GM19468 (cell line): Measurements from ENCODE around the gene TNFAIP3.

ENCODE experiments used
- ATAC-seq: cut with Tn5 transposase; IDR thresholded peaks from one replicate; pipeline ENCODE4 v1.9.1; 2021; ENCODE audit warnings: mild to moderate bottlenecking, moderate library complexity, moderate number of reproducible peaks; ENCODE audit not compliant: unreplicated experiment; ENCODE audit errors: extremely low read depth

The TNFAIP3 gene

GRCh38 chr6:137894779-137895385 is 27.8 kb downstream of the TNFAIP3 start:
- ATAC-seq: no peak

GRCh38 chr6:137896647-137897046 is 29.6 kb downstream of the TNFAIP3 start:
- ATAC-seq: no peak

- ATAC-seq: no peak
Measured at GRCh38 chr6:137900815-137901214, 33.8 kb downstream of the TNFAIP3 start.

DNA sequence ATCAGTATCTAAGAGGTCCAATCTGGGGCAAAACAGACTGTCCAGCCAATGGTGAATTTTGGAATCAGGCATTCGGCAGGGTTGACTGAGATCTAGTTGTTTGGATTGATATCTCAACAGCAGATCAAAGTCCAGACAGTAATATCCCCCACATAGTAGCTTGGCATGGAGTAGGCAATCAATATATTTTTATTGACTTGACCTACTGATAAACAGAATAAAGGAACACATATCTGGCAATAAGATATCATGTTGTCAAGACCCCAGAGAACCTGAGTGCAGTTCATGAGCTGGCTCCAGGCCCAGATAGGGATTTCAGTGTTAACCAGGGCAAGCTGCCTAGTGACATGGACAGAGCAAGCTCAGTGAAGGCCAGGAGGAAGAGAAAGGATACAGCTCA is 34.4 kb downstream of the TNFAIP3 start:
- ATAC-seq: no peak

DNA sequence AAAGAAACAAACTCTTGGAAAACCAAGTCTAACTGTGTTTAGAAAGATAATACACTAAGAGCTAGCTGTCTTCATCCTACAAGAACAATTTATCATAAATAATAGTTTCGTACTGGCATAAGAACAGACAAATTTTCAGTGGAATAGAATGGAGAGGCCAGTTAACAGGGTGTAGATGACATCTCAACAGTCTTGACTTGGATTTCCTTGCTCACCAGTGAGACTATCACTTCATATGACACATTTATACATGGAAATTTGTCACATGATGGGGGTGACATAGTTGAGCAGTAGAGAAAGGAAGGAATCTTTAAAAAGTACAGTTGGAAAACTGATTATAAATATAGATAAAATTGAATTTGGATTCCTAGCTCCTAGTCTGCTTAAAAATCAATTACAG is 35.6 kb downstream of the TNFAIP3 start:
- ATAC-seq: no peak

DNA sequence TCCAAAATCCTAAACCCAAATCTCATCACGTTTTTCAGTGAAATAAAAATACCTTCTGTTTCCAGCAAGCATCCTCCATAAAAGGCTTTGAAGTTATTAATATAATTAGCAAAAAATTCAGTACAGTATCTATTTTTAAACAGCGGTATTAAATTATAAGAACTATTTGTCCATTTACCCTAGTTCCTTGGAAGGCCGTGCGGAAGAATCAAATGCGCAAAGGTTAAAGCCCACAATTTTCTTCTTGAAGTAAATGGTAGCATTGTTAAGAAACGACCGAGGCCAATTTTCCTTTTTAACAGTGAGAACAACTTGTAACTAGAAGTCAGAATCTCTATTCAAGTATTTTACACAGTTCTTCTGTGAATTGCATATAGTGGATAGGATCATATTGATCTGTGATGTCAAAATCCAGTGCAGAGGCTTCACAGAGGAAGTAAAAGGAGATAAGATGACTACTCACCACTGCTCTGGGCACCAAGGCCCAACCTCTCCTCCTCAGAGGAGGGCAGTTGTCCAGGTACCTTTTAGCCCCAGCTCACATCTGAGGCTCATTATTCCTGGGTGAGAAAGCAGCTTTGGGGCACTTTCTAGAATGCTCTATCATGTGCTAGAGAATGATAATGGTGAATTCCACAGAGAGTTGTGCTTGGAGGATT is 36.3 kb downstream of the TNFAIP3 start:
- no peak for ATAC-seq

- peak; percentile 44 for ATAC-seq
Measured at GRCh38 chr6:137903933-137904821, 37.1 kb downstream of the TNFAIP3 start.

- no peak for ATAC-seq
Measured at GRCh38 chr6:137904822-137905617, 38.0 kb downstream of the TNFAIP3 start.

DNA sequence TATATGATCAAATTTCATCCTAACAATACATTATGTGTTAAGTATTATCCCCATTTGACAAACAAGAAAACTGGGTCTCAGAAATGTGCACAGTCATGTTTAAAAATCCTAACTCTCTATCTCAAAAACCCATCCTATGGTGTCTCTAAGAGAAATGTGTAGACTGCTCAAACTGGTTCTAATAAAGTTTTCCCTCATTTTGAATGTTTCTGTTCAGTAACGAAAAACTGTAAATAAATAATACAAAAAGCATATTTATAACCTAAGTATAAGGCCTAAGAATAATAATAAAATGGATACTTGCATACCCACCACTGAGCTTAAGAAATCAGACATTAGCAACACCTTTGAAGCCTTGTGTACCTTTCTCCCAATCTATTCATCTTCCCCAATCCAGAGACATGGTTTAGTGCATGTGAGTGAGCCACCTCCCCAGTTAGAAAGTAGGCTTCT is 39.0 kb downstream of the TNFAIP3 start:
- no peak for ATAC-seq

- ATAC-seq: no peak
Measured at GRCh38 chr6:137907170-137907569, 40.1 kb downstream of the TNFAIP3 start.

DNA sequence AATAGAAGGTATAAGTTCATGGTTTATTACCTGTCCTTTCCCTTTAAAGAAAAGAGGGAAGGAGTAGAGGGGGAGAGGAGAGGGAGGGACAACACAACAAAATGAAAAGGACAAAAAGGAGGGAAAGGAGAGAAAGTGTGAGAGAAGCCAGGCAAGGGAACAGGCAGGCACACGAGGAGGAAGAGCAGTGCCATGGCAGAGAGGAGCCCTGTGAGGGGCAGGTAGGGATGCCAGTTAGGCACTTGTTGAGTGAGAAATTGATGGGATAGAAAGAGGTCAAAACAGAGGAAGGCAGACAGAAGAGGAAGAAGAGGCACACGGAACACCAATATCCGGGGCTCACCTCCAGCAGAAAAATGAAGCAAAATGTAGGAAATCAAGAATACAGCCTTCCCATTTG is 42.5 kb downstream of the TNFAIP3 start:
- no peak for ATAC-seq

GRCh38 chr6:137910424-137910834 is 43.4 kb downstream of the TNFAIP3 start:
- no peak for ATAC-seq

DNA sequence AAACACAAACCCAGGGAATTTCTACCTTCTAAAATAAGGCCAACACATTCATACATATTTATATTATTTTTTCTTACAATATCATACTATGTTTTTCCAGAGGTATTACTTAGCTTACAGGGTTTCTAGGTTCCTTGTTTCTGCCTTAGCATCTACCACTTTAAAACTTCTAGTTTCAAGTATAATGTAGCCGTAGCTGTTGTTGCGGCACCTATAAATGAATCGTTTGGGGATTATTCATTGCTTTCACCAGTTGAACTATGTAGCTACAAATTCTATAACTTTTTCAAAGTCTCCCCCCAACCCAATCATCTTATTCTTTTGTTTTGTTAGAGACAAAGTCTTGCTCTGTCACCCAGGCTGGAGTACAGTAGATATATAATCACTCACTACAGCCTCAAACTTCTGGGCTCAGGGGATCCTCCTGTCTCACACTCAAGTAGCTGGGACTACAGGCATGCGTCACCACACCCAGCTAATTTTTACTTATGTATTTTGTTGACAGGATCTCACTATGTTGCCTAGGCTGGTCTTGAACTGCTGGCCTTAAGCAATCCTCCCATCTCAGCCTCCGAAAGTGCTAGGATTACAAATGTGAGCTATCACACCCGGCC is 43.9 kb downstream of the TNFAIP3 start:
- no peak for ATAC-seq

DNA sequence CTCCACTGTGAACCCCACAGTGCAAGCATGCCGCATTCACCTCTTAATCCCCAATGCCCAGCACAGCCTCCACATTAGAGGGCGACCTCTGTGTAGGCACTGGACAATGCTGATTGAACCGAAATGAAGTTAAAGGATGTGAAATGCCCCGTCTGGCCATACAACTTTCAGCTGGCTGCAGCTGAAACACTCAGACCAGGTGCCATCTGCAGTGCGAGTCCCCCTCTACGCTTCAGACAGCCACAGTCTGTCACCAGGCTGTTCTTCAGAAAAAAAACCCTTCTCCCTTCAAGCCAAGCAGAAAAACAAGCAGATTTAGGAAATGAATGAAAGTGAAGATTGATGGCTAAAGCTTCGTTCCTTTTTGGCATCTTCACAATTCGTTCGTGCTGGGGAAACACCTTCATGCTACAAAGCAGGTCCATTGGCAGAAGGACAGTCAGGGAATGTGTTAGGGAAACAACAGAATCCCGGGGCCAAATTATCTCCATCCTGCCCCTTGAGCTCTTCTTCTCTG is 44.7 kb downstream of the TNFAIP3 start:
- ATAC-seq: no peak

DNA sequence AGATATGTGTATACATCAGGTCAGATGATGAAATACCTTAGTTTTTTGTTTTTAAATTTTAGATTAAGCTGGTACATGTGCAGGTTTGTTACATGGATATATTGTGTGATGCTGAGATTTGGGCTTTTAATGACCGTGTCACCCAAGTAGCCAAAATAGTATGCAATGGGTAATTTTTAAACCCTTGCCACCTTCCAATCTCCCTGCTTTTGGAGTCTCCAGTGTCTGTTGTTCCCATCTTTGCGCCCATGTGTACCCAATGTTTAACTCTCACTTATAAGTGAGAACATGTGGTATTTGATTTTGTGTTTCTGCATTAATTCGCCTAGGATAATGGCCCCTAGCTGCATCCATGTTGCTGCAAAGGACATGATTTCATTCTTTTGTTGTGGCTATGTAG is 45.8 kb downstream of the TNFAIP3 start:
- ATAC-seq: no peak

- ATAC-seq: no peak
Measured at GRCh38 chr6:137913434-137913833, 46.4 kb downstream of the TNFAIP3 start.

- no peak for ATAC-seq
Measured at GRCh38 chr6:137913996-137914529, 47.0 kb downstream of the TNFAIP3 start.

DNA sequence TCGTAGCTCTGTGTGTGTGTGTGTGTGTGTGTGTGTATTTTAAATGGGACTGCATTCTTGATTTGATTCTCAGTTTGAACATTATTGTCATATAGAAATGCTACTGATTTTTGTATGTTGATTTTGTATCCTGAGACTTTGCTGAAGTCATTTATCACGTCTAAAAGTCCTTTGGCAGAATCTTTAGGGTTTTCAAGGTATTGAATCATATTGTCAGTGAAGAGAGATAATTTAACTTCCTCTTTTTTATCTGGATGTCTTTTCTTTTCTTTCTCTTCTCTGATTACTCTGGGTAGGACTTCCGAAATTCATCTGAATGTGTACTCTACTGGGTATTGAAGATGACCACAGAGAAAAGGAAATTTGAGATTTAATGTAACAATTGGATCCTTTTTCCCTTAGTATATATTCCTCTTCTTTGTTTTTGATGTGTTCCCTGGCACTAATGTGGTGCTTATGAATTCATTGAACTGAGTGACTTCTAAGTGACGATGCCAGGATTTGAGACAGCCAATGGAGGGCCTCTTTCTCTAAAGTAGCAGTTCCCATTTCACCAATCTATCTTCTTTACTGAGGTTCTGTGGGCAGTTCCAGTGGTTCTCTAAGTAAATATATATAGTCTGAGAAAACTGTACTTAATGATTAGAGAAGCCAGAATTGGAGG is 47.6 kb downstream of the TNFAIP3 start:
- ATAC-seq: no peak

GRCh38 chr6:137915790-137916189 is 48.7 kb downstream of the TNFAIP3 start:
- ATAC-seq: no peak
